NCI-H524 treated with DMSO at 0.1 percent for 48 hours (cell line): ENCODE data around the gene PBXIP1.

Source experiments
- DNase-seq: peaks from one replicate; lab custom pipeline; 2025; lab: John Stamatoyannopoulos, UW

The PBXIP1 gene

DNA sequence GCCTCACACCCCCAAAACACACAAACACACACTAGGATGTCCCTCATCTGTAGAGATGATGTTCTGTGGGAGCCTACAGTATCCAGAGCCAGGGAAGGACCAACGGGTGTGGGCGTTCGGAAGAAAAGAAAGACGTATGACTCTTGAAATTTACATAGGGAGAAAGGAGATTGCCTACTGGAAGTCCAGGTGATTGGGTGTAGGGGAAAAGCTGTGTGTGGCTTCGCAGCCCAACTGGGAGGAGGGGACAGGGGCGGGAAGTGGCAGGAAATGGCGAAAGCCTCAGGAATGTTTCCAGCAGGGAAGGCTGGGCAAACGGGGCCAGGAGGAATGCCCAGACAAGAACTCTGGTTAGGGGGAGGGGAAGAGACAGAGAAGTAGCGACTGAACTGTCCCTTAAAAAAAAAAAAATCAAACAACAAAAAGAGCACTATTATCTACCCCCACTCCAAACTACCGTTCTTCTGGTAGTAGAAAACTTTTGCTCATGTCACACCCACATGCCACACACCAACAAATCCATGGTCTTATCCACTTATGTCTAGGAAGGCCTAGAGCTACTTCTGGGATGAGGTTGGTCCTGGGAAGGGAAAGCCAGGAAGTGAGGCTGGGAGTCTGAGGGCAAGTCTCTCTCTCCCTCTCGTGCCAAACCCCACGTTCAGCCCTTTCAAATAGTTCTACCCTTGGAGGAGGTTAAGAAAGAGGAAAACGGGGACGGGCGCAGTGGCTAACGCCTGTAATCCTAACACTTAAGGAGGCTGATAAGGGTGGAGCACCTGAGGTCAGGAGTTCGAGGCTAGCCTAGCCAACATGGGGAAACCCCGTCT, 16.8 kb upstream of the PBXIP1 start:
- DNase-seq = no peak

GRCh38 chr1:154972213-154972516, 16.3 kb upstream of the PBXIP1 start:
- no peak for DNase-seq

DNA sequence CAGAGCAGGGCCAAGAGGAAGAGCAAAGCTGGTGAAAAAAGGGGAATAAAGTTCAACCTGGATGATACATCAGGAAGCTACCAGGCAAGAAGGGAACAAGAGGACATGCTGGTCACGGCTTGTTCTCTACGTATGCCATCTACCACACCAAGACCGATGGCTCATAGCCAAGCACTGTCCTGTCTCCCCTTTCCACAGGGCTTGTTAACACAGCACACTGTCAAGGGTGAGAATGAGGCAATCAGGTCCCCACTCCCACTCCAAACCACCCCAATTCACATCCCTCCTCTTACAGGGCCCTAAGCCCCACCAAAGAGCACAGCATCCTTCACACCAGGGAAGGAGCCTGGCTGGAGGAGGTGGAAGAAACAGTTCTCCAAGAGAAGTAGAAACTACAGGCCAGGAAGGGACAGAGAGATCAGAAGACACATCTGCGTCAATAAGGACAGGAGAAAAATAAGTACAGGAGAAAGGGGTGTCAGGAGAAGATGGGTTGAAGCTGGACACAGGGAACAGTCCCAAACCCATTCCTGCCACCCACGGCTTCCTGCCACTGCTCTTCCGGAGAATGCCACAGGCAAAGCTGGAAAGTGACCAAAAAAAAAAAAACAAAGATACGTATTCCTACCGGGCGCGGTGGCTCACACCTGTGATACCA, 15.6 kb upstream of the PBXIP1 start:
- DNase-seq = no peak

DNA sequence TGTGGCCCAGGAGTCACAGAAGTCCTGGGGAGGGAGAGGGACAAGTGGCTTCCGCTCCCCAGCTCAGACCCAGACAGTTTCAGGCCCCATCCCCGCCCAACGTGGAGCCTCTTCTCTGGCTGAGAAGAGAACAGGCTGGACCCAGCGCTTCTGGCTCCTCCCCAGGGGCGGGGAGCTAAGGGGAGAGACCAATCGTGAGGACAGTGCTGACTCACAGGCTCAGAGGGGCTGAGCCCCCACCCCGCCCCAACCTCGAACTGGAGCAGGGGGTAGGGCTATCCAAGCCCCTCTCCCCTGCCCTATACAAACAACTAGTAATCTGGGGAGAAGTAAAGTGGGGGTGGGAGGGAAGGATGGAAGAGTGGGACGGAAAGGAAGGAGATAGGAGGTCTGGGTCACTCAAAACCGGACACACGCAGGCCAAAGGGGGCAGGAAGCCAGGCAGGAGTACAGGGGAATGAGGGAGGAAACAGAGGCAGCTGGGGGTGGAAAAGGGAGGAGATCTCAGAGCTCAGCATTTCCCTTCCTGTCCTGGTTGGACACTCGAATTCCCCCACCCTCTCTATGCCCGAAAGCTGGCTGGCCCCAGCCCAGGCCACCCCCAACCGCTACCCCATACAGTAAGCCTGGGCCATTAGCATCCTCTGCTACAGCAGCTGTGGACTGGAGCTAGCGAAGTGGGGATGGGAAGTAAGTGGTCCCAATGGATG, 14.9 kb upstream of the PBXIP1 start, which contains the start of gene SHC1:
TSS of gene SHC1 (minus strand) at position 117 of the 710 bp plus-strand sequence. CDS start 221 bp downstream, outside the sequence.
- no peak for DNase-seq

DNA sequence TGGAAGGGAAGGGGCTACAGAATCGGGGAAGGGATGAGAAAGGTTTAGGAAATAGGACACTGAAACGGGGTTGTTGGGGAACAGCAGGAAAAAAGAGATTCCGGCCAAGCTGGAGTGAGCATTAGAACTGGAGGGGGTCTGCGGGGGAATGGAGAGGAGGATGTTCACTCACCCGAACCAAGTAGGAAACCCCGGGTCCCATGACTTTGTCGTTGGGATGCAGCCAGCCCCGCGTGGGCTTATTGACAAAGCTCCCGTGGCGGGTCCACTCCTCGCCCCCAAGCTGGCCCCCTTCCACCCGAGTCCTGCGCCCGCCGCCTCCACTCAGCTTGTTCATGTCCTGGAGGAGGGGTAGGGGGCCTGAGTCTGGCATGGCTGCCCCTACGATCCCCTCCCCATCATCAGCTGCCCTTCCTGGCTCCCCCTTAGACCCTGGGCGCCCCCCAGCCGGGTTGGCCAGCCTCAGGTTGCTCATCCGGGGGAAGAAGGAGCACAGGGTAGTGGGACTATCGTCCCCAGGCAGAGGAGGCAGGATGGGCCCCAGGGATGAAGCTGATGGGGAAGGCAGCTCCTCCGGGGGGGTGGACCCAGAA, 14.1 kb upstream of the PBXIP1 start:
- no peak for DNase-seq

GRCh38 chr1:154969246-154969645, 13.3 kb upstream of the PBXIP1 start:
- DNase-seq = no peak

GRCh38 chr1:154968731-154969130, 12.8 kb upstream of the PBXIP1 start:
- no peak for DNase-seq

DNA sequence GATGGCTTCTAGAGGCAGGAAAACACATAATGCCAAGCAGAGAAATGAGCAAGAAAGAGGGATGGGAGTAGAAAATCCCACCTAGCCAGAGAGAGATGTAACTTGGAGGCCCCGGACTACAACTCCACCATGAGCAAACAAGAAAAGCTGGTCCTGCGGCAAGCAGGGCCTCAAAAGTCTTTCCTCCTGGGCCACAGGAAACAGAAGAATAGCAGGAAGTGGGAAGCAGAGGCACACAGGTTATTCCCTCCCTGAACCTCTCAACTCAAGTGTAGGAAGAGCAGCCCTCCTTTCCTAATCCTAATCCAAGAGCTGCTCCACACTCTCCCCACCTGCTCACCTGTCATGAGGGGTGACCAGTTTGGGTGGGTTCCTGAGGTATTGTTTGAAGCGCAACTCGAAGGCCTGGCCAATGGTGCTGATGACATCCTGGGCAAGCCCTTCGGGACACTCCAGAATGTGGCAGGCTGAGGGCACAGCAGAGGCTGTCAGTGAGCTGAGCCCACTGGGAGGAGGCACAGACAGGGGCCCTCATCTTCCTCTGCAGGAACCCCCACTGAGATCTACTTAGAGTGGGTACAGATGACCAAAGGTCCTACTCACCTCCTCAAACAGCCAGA, 11.5 kb upstream of the PBXIP1 start:
- DNase-seq = no peak

GRCh38 chr1:154966111-154966510, 10.2 kb upstream of the PBXIP1 start:
- DNase-seq = no peak

DNA sequence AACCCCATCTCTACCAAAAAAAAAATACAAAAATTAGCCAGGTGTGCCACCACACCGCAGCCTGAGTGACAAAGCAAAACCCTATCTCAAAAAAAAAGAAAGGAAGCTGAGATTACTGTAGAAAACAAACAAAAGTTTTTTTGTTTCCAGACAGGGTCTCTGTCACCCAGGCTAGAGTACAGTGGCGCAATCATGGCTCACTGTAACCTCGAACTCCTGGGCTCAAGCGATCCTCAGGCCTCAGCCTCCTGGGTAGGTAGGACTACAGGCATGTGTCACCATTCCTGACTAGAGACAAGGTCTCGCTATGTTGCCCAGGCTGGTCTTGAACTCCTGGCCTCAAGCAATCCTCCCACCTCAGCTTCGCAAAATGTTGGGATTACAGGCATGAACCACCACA, 8.5 kb upstream of the PBXIP1 start:
- DNase-seq = no peak

DNA sequence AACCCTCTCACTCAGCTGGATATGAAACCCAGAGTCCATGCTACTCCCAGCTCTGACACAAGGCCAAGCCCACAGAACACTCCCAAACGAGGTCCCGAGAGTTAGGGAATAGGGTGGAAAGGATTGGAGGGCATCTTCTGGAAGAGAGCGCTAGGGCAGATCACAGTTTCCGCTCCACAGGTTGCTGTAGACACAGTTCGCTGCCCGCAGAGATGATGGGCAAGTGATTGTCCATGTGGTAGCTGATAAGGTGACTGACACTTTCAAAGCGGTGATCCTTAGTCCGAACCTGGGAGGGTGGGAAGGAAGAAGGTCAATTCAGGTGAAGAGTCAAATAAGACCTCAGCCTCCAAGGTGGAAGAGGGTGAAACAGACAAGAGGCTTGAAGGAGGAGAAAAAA, 7.7 kb upstream of the PBXIP1 start:
- DNase-seq = no peak

DNA sequence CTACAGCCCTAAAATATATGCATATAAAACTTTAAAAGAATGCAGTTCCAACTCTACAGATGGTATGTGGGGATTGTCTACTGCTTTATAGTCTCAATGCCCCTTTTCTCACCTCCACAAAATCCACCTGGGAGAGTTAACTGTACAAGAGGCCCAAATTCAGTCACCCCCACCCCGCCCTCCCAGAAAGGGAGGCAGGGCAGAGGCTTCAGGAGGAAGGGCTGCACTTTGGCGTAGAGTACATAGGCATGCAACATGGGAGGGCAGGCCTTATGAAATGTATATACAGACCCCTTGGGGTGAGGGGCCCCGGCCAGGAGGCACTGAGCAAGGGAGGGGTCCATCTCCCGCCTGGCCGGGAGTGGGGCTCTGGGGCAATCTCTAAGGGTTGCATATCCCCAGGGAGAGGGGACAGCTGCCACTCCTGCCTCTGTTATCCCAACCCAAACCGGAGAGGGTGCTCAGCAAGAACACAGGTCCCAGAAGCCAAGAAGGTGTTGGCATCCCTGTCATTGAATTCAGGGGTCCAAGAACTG, 7.0 kb upstream of the PBXIP1 start:
- DNase-seq = no peak

GRCh38 chr1:154962156-154962749, 6.4 kb upstream of the PBXIP1 start:
- DNase-seq = no peak

DNA sequence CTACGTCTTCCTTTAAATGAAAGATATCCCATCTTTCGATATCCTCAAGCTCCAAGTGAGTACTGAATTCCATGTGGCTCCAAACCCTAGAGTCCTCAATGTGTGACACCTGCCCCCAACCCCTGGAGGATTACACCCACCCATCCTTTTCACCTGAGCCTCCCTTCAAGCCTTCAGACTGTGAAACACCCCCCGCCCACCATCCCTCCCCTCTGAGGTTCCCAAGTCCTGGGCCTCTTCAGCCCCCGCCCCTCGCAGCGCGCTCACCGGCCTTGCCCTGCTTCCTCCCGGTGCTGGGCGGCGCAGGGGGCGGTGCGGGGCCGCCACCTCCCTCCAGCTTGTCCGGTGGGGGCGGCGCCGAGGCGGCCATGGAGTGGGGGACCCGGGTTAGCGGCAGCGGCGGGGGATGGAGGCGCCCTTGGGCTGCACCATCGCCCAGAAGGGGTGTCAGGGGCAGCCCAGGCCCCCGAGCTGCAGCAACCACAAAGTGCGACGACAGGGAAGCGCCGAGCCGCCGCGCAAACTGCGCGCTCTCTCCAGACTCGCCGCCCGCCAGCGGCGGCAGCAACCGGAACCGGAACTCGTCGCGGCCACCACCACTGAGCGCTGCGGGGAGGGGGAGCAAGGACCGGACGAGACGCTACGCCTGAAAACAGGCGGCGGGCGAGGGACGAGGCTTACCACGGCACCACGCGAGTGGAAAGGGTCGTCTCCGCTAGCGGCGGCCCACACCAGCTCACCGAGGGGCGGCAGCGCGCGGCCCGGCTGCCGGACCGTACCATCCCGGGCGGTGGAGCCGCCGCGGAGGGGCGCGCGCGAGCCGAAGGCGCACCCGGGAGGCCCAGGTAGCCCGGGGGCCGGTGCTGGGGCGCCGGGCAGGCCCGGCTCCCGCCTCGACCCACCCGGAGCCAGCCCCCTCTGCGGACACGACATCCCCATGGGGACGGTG, 5.6 kb upstream of the PBXIP1 start, which contains the start of gene PYGO2:
TSS of gene PYGO2 (minus strand) at position 576 of the 949 bp plus-strand sequence. CDS start at position 370, 206 bp downstream.
- DNase-seq = no peak

DNA sequence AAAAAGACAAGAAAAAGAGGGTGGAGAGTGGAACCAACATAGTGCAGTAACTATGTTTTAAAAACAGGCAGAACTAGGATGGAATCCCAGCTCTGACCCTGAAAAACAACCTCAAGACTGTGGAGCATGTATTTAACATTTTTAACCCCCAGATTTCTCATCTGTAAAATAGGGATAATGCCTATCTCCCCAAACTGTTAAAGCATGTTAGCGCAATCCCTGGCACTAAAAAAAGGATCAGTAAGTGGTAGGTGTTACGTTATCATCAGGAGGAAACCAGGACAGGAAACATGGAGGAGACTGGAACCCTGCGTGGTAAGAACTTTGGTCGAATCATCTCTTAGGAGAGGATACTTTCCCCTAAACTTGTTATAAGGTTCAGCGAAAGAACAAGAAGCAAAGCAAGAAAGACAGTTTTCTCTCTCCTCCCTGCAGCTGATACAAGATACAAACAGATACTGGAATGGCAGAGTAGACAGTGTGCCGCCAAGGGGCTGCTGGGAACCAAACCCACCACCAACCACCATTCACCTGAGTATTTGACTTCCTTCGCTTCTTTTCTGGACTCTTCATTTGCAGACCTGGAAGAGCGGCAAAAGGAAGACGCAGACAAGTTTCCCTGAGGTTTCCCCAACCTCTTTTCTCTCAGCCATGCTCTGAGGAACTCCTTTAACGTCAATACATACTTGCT, 4.7 kb upstream of the PBXIP1 start:
- no peak for DNase-seq

DNA sequence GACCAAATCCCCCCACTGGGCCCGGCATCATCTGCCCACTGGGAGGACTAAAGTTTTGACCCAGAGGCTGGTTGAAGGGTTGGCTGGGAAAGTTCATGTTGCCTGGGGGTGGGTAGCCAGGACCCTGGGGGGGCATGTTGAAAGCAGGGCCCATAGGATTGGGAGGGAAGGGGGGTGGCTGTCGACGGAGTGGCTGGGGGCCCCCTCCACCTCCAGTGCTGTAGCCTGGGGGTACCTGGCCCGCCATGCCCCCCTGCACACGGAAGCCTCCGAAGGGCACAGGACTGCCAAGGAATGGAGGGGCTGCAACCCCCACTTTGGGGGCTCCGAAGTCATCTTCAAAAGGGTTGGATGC, 3.5 kb upstream of the PBXIP1 start:
- DNase-seq = no peak

DNA sequence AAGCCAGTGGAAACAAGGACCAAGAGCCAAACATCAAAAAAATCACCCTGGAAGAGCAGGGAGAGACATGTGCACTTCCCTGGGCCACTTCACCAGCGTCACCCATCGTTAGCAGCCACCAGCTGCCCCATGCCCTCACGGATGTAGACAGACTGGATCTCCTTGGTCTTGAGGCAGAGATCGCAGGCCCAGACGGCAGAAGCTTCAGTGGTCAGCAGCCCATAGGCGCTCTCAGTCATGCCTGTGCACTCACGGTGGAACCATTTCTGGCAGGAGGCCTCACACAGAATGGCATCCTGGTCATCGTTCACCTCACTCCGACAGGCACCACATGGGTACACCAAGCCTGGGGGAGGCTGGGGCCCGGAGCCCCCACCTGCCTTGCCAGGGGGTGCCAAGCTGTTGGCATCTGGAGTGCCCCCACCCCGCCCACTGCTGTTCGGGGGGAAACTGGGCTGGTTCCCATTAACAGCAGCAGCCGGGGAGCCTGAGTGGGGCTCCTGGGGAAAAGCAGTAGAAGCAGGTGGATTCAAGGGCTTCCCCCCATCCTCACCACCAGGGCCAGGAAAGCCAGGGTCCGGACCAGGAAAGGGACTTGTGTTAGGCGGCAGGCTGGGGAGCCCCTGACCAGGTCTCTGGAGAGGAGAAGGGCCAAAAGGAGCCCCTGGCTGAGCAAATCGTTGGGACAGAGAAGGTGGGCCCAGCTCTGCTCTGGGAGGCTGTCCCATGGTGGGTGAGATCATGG, 3.0 kb upstream of the PBXIP1 start:
- DNase-seq = no peak

- no peak for DNase-seq
Measured at GRCh38 chr1:154958036-154958435, 2.1 kb upstream of the PBXIP1 start.

- DNase-seq = no peak
Measured at GRCh38 chr1:154957091-154957657, 1.3 kb upstream of the PBXIP1 start.
